ENCODE data around the gene LNX1. TPM values are rescaled to one million over a fixed set of nuclear protein-coding genes. Genes with fewer than 3 reads are reported as not detected.

The LNX1 gene
- total and polyA plus RNA-seq, 9 of the 15 experiments (the other 6 are each of a cell fraction or from before 2014, with no cell fraction given) = 0.40 to 3.6 (median 2.2) TPM

DNA sequence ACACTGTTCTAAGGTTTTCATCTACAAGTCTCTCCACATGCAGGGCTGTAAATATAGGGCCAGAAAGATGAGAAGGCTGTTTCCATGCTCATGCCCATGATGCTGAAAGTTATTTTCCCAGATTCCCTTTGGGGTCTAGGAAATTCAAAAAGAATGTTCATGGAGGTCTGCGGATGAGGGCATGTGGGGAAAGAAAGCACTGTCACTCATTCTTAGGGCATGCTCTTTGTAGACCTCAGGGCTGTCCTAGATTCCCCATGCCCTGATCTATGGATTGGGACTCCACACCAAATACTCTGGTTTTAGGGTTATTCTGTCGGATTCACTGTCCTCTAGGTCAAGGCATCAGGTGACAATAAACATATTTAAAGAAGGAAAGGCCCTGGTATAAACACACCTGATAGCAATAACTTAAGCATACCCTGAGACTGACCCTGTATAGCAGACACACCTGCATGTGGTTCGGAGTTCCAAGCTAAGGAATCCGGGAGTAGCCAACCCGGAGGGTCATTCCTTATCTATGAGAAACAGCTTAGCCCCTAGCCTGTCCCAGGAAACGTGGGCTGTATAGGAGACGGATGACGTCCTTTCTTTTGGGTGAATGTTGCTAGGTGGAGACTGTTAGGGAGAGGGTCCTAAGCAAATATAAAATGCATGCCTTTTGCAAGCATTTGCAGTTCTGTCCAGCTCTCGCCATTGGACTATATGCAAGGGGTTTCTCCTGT is 37.6 kb downstream of the LNX1 start (continued):
- TF ChIP-seq ASH1L (IDR thresholded peaks at IDR 0.05; ENCODE audit: borderline replicate concordance, low read depth, partially characterized antibody) = no peak

DNA sequence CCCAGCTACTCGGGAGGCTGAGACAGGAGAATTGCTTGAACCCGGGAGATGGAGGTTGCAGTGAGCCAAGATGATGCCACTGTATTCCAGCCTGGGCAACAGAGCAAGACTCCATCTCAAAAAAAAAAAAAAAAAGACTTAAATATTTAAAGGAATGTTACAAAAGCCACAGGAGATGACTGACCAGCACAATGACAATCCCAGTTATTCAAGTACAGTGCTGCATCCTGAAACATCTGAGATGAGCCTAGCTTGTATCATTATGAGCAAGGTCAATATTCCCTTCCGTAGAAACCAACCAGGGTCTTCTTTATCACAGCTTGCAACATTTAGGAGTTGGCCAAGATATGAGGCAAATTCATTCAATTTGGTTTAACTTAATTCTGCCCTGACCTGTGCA is 38.6 kb downstream of the LNX1 start:
- Histone ChIP-seq H3K9ac (ENCODE audit: insufficient read depth in 1 of 2, low read depth in 2 of 2, low read length in 2 of 2) (no peak overlapping the region), H3K9me3 (replicated peaks; ENCODE audit: control insufficient read depth, insufficient read depth, low read depth, low read length) (no peaks in the 10 kb centered on the region), H3K4me2 (ENCODE audit: insufficient read depth, low read length) (no peak overlapping the region), H4K20me1 (replicated peaks; ENCODE audit: control insufficient read depth, insufficient read depth, low read length) (no peaks in the 10 kb centered on the region), H3K4me1 (replicated peaks in 1 of 2; ENCODE audit: control insufficient read depth in 2 of 2, insufficient read depth in 2 of 2, low read length in 2 of 2) (peaks cover 0 to 6% of the 10 kb centered on the region in 2 experiments; a peak in 1 of 5 replicates), H3K4me3 (no peak overlapping the region), H3K9me1 (ENCODE audit: control insufficient read depth, insufficient read depth, low read length) (no peaks in the 10 kb centered on the region), H2AFZ (ENCODE audit: low read depth, low read length) (no peak overlapping the region), H3K79me2 (ENCODE audit: control insufficient read depth, insufficient read depth, low read length) (no peaks in the 10 kb centered on the region), H3K27ac (ENCODE audit: extremely low read depth, low read depth, low read length) (no peak overlapping the region), H3K36me3 (ENCODE audit: control insufficient read depth, insufficient read depth, low read length) (no peaks in the 10 kb centered on the region), H3K27me3 (ENCODE audit: control insufficient read depth in 2 of 2, insufficient read depth in 2 of 2, low read length in 2 of 2) (peaks cover 3 to 10% of the 10 kb centered on the region in 2 experiments; a peak in 3 of 5 replicates)
- FAIRE-seq (no peak), DNase-seq (ENCODE audit: extremely low read depth in 1 of 4, low spot score in 3 of 4) (no peak), ATAC-seq (no peak)
- POLR2A ChIA-PET = interaction anchor here (1.3 to 1.7 kb wide), 2 partner anchors 9 to 11 kb away, joined by 3 to 6 read pairs; no protein-coding TSS in a partner anchor
- intact Hi-C loops (cut with micrococcal nuclease) (no loop called here), in situ Hi-C loops (cut with MboI) (no loop called here)
- 0% methylated on average over 3 of the region's 3 CpGs for WGBS (ENCODE audit: insufficient coverage, low coverage, missing lambda C conversion rate)
- CTCF ChIA-PET (ENCODE audit: low intra/inter-chr PET ratio) = interaction anchor here (0.6 kb wide), 1 partner anchor 167 kb away, joined by 7 read pairs; no protein-coding TSS in a partner anchor
- no TSS peak for BruUV-seq (replicated peaks)
- TF ChIP-seq, protein P1, sequence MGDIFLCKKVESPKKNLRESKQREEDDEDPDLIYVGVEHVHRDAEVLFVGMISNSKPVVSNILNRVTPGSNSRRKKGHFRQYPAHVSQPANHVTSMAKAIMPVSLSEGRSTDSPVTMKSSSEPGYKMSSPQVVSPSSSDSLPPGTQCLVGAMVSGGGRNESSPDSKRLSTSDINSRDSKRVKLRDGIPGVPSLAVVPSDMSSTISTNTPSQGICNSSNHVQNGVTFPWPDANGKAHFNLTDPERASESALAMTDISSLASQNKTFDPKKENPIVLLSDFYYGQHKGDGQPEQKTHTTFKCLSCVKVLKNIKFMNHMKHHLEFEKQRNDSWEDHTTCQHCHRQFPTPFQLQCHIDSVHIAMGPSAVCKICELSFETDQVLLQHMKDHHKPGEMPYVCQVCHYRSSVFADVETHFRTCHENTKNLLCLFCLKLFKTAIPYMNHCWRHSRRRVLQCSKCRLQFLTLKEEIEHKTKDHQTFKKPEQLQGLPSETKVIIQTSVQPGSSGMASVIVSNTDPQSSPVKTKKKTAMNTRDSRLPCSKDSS (IDR thresholded peaks at IDR 0.05; ENCODE audit: low read depth, partially characterized antibody) = no peak
- TF ChIP-seq HNRNPUL1 (IDR thresholded peaks at IDR 0.05; ENCODE audit: low read length) = no peak
- TF ChIP-seq NR2F6 (CRISPR knock-in tag; IDR thresholded peaks at IDR 0.05) = no peak
- no peak for TF ChIP-seq ZKSCAN3 (CRISPR knock-in tag; IDR thresholded peaks at IDR 0.05)
- no peak for TF ChIP-seq MNT (conservative IDR thresholded peaks at IDR 0.05)
- no peak for TF ChIP-seq MIER1 (IDR thresholded peaks at IDR 0.05; ENCODE audit: low read depth)
- no peak for TF ChIP-seq NR4A1 (CRISPR knock-in tag; IDR thresholded peaks at IDR 0.05)
- TF ChIP-seq NR4A1 (tag; IDR thresholded peaks at IDR 0.05) = no peak
- no peak for TF ChIP-seq ZNF551 (CRISPR knock-in tag; IDR thresholded peaks at IDR 0.05)
- TF ChIP-seq, protein P2, sequence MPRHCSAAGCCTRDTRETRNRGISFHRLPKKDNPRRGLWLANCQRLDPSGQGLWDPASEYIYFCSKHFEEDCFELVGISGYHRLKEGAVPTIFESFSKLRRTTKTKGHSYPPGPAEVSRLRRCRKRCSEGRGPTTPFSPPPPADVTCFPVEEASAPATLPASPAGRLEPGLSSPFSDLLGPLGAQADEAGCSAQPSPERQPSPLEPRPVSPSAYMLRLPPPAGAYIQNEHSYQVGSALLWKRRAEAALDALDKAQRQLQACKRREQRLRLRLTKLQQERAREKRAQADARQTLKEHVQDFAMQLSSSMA (CRISPR knock-in tag; IDR thresholded peaks at IDR 0.05) = no peak
- no peak for TF ChIP-seq PYGO2 (tag; IDR thresholded peaks at IDR 0.05)
- no peak for TF ChIP-seq ZNF280B (CRISPR knock-in tag; IDR thresholded peaks at IDR 0.05)
